HG02610 (cell line): ENCODE data around the gene ARMC2.
"Not testable (repeated sequence)": the region's sequence is repeated elsewhere in the genome, so short reads cannot be mapped to it uniquely, and the experiment has no call there.

Experiments
- ATAC-seq: cut with Tn5 transposase; IDR thresholded peaks from one replicate; pipeline ENCODE4 v1.9.1; 2021; ENCODE audit warnings: mild to moderate bottlenecking, moderate library complexity; ENCODE audit not compliant: unreplicated experiment

Gene ARMC2

GRCh38 chr6:108904741-108905140, 56.5 kb downstream of the ARMC2 start:
- ATAC-seq: peak; percentile 95

DNA sequence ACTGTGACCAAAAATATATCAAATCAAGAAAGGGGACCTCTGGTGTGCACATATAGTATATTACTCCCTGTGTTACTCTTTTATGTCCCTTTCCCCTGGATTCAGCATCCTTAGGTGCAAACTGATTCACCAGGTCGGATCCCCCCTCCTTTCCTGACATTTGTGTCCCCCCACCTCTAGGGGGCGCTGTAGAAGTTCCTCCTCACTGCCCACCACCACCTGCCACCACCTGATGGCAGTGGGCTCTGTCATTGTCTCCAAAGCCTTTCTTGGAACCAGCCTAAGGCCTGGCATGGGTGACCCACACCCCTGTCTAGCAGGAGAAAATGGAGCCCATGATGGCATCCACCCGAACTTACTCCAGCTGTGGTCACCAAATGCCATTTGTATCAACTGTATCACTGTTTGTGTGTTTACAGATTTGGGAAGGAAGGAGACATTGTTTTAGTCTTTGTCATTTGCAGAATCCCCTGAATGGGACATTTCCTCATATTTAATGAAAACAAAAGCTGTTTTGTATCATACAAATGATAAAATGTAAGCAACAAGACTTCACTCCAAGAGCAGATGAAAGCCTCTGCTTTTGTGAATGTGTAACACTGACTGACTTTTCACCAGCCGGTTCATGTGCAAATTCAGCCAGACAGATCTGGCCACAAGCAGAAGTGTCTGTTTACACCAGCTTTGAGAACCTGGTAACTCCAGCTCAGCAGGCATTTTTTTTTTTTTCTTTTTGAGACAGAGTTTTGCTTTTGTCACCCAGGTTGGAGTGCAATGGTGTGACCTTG, 66.2 kb downstream of the ARMC2 start:
- ATAC-seq: no peak

GRCh38 chr6:108915258-108915657, 67.0 kb downstream of the ARMC2 start:
- ATAC-seq: no peak

DNA sequence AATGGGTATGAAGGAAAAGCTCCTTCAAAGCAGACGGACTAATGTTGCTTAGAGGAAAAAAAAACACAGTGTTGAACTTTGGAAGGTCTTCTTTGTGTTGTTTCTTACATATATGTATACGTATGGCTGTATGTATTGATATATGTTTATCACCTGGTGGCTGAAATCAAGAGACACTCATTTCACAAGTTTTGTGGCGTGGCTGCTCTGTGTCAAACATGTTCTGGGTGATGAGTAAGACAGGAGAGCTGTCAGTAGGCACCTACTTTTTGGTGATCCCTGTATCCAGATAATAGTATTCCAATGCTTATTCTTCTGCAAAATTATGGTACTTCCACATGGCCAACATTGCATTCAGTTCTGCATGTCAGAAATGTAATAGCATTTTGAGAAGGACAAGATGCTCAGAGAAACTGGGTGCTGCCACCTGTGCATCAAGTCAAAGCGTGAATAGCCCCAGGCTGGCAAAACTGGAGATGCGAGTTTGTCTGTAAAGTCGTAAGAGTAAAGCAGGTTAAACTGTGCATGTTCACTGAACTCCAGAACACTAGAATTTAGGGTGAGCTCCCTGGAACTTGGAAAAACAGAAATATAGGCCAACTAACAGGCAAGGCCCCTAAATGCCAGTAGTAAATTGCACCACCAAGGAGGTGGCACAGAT, 67.9 kb downstream of the ARMC2 start:
- no peak for ATAC-seq

DNA sequence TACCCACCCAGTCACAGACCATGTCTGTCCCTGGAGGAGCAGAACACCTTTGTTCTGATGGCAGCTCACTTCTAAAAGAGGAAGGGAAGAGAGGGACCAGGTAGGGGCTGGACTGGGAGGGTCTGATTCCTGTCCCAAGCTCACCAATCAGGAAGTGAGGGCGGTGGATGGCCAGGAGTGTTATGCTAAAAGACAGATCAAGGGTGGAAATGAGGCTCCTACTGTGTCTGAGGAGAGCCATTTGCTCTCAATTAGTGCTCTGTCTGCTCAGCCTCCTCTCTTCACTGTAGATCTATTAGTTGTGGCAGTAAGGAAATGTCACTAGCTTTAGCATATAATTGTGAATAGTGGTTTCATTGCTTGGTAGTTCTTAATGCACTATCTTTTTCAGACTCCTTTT, 72.5 kb downstream of the ARMC2 start:
- no peak for ATAC-seq

- ATAC-seq: no peak
Observed at GRCh38 chr6:108921547-108922361, 73.5 kb downstream of the ARMC2 start.

DNA sequence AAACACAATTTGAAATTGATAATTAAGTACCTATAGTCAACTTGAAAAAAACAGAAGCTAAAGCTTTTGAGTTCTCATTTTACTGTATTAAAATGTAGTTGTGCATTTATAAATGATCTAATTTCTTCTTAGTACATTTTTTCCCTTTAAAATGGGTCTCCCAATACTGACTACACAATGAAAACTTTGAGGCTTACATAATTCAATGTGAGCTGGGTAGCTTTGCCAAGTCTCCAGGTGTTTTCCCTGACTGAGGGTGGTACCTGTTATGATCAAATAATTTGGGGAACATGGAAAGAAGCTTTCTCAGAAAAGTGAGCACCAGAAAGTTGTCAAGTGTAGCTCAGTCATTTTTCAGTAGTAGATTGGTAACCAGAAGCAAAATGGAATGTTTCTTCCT, 74.3 kb downstream of the ARMC2 start:
- no peak for ATAC-seq

DNA sequence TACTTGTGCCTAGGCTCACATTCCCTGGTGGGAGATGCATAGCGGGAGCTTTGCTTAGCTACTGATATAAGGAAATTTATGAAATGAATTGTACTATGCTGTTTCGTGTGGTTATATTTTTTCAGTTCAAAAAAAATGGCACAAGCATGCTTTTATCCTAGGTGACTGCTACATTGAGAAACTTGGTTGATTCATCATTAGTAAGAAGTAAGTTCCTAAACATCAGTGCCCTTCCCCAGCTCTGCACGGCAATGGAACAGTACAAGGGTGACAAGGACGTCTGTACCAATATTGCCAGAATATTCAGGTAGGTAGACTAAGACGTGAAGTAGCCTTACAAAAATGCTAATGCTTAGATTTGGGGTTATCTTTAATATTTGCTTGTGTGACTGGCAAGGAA, 79.7 kb downstream of the ARMC2 start:
- ATAC-seq: no peak

DNA sequence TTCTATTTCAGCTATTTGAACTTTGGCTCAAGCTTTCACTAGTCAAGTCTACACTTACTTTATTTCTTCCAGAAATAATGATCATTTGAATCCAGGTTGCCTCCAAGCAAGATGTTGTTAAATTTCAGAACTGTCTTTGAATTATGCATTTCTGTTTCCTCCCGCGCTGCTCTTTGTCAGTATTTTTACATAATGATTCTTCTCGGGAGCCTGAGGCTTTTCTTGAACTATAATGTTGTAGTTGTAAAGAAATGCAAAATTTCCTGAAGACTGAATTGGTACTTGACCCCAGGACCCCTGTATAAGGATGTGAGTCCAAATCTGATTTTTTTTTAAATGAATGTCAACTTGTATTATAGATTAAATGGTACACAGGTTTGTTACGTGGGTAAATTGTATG, 80.4 kb downstream of the ARMC2 start:
- no peak for ATAC-seq

DNA sequence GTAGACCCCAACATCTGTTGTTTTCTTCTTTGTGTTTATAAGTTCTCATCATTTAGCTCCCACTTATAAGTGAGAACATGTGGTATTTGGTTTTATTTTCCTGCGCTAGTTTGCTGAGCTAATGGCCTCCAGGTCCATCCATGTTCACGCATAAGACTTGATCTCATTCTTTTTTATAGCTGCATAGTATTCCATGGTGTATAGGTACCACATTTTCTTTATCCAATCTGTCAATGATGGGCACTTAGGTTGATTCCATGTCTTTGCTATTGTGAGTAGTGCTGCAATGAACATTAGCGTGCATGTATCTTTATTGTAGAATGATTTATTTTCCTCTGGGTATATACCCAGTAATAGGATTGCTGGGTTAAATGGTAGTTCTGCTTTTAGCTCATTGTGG, 82.9 kb downstream of the ARMC2 start:
- ATAC-seq: not testable (repeated sequence)

DNA sequence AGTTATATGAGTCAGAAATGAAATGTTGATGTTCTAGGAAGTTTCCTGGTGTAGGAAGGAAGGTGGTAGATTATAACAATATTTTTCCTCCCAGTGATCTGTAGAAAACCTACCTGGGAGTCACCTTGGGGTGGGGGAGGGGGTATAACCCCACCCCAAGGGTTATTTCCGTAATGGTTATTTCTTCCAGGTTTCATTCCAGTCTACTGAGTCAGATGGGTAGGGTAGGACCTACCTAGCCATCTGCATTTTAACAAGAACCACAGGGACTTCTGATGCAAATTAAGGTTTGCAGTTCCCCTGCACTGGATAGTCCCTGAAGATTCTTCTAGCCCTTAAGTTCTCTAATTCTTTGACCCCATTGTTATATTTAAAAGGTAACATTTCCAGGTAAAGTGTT, 88.9 kb downstream of the ARMC2 start:
- no peak for ATAC-seq

GRCh38 chr6:108940741-108941140, 92.5 kb downstream of the ARMC2 start:
- ATAC-seq: no peak

DNA sequence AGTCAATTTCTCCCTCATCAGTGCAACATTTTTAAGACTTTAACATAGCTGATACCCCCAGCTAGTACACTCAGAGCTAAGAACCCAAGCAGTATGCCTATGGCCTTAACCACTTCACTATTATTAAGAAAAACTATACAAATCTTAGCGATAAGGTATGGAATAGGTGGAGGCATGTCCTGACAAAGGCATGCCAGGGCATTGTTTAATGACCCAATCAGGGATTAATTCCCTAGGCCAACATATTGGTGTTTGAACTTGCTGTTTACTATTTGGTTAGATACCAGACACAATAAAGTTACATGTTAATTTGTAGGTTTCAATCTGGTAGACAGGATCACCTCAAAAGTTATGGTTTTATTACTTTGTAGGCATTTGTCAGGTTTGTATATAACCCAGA, 93.1 kb downstream of the ARMC2 start:
- ATAC-seq: no peak

- ATAC-seq: no peak
Observed at GRCh38 chr6:108941859-108942258, 93.6 kb downstream of the ARMC2 start.

- ATAC-seq: no peak
Observed at GRCh38 chr6:108942556-108943492, 94.6 kb downstream of the ARMC2 start.

- ATAC-seq: no peak
Observed at GRCh38 chr6:108944071-108944470, 95.8 kb downstream of the ARMC2 start.

GRCh38 chr6:108944707-108945680, 96.8 kb downstream of the ARMC2 start:
- ATAC-seq: no peak

DNA sequence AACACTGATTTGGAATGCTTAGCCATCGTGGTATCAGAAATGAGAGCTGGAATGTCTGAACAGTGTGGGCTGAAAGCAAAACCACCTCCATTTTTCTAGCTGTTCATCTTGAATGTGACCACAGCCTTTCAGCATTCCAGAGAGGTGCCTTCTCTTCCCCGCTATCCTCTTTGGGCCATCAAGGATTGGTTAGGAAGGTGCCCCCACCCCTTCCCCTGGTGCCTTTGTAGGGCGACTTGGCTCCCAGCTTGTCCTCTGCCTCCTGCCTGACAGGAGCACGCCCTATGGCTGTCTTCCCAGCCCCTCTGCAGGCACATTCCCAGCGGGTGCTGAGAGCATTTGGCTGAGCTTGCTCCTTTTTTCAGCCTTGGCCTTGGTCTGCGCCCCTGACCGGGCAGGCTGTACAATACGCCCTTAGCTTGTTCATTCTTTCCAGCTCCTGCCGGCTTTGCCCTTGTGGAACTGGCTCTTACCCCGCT, 97.5 kb downstream of the ARMC2 start:
- no peak for ATAC-seq

DNA sequence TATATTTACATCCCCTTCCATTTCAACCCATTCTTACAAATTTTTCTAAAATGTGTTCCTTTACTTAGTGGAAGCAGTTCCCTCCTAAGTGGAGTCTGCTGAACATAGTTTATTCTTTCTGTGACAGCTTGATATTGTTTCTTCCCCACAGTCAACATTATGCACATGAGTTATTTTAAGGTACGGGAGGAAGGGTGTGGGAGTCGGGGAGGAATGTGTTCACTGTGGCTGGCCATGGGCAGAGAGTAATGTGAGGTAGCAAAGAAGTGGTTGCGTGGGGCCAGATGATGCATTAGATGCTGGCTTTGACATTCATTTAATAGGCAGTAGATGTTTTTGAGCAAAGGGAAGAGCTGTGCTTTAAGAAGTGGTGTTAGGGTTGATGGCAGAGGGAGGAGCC, 98.5 kb downstream of the ARMC2 start:
- ATAC-seq: no peak
